ENCODE results near the gene UBE2D2.
A peak's percentile ranks its signal among the peaks of the same experiment; 100 is the strongest.

Gene UBE2D2

GRCh38 chr5:139636975-139637408 is 75.9 kb downstream of the UBE2D2 start:
- peak in 1 of 3 experiments; percentile 34 for DNase-seq

- peak; percentile 71 to 74 (median 72) for DNase-seq
Observed at GRCh38 chr5:139637438-139638089, 76.4 kb downstream of the UBE2D2 start.

- DNase-seq, result peak; percentile 53 to 92 (median 62)
Observed at GRCh38 chr5:139638090-139638735, 77.1 kb downstream of the UBE2D2 start.

GRCh38 chr5:139638736-139639618 is 77.8 kb downstream of the UBE2D2 start:
- DNase-seq, result peak in 1 of 3 experiments; percentile 59

- no peak for DNase-seq
Observed at GRCh38 chr5:139639619-139640380, 78.7 kb downstream of the UBE2D2 start.

- no peak for DNase-seq
Observed at GRCh38 chr5:139640421-139641115, 79.4 kb downstream of the UBE2D2 start.

GRCh38 chr5:139641116-139642080 is 80.3 kb downstream of the UBE2D2 start:
- no peak for DNase-seq

GRCh38 chr5:139642213-139642612 is 81.1 kb downstream of the UBE2D2 start:
- DNase-seq, result no peak

- DNase-seq, result no peak
Observed at GRCh38 chr5:139642891-139643871, 82.0 kb downstream of the UBE2D2 start.

- DNase-seq, result no peak
Observed at GRCh38 chr5:139644001-139644456, 82.9 kb downstream of the UBE2D2 start.

GRCh38 chr5:139644646-139645429 is 83.7 kb downstream of the UBE2D2 start:
- DNase-seq, result no peak

- DNase-seq, result no peak
Observed at GRCh38 chr5:139645430-139645871, 84.3 kb downstream of the UBE2D2 start.

- DNase-seq, result no peak
Observed at GRCh38 chr5:139646111-139646510, 85.0 kb downstream of the UBE2D2 start.

- DNase-seq, result no peak
Observed at GRCh38 chr5:139646912-139647505, 85.9 kb downstream of the UBE2D2 start.

- peak in 1 of 3 experiments; percentile 43 for DNase-seq
Observed at GRCh38 chr5:139647506-139648204, 86.5 kb downstream of the UBE2D2 start.

- DNase-seq, result peak; percentile 74 to 82 (median 76)
Observed at GRCh38 chr5:139648205-139649081, 87.3 kb downstream of the UBE2D2 start, which contains the start of gene CXXC5. CXXC5 (plus strand) TSS chr5:139648349; CDS start chr5:139680524, 32,175 bp downstream.
